Caco-2 (cell line): Measurements from ENCODE around the gene NDUFA8. TPM values are rescaled to one million over a fixed set of nuclear protein-coding genes. Genes with fewer than 3 reads are reported as not detected.
A peak's percentile ranks its signal among the peaks of the same experiment; 100 is the strongest.

Experiments used
- BruUV-seq: library from RNA; stranded (reverse); fragments of 400-500 nt; replicated peaks from 2 replicates; lab custom pipeline; 2021; lab: Mats Ljungman, UMichigan
- CTCF ChIA-PET: fragments of 300-600 bp; sonication (Branson Sonifier 250); formaldehyde crosslinking; loops from one replicate; lab custom pipeline; 2022; ENCODE audit warnings: antibody characterized with exemption; lab: Charles Lee
- POLR2A ChIA-PET: fragments of 300-600 bp; sonication (Branson Sonifier 250); formaldehyde crosslinking; loops from one replicate; lab custom pipeline; 2022; ENCODE audit warnings: antibody characterized with exemption; lab: Charles Lee
- DNase-seq, 2 experiments: peaks; one replicate each; pipeline versions ENCODE4 v3.0.0 to v3.0.0-alpha.2; 2020 to 2022
- H3K27me3 ChIP-seq: replicated peaks from 2 replicates; pipeline ENCODE4 v1.6.0; 2011; ENCODE audit warnings: low read length; ENCODE audit not compliant: control insufficient read depth, insufficient read depth
- H3K36me3 ChIP-seq: 2 replicates; pipeline ENCODE4 v1.5.1; 2011; ENCODE audit warnings: low read length; ENCODE audit not compliant: control insufficient read depth, insufficient read depth
- H3K4me1 ChIP-seq: fragments of 250-450 bp; sonication (Bioruptor Pico); 2 replicates; pipeline ENCODE4 v1.5.1; 2020; ENCODE audit warnings: mild to moderate bottlenecking
- H3K4me3 ChIP-seq: 2 replicates; pipeline ENCODE4 v1.5.1; 2011; ENCODE audit warnings: low read depth, mild to moderate bottlenecking, control low read depth, low read length
- H3K9me3 ChIP-seq: fragments of 250-450 bp; sonication (Bioruptor Pico); 2 replicates; pipeline ENCODE4 v1.5.1; 2020; ENCODE audit warnings: mild to moderate bottlenecking, moderate library complexity
- H3K27ac Mint-ChIP-seq: one replicate; pipeline ENCODE4 v1.8.0; 2022; ENCODE audit warnings: mixed read lengths; ENCODE audit not compliant: unreplicated experiment
- H3K27me3 Mint-ChIP-seq: one replicate; pipeline ENCODE4 v1.8.0; 2022; ENCODE audit warnings: mixed read lengths; ENCODE audit not compliant: insufficient read depth, unreplicated experiment
- H3K36me3 Mint-ChIP-seq: one replicate; pipeline ENCODE4 v1.8.0; 2022; ENCODE audit warnings: mild to moderate bottlenecking, mixed read lengths; ENCODE audit not compliant: insufficient read depth, unreplicated experiment
- H3K4me1 Mint-ChIP-seq: one replicate; pipeline ENCODE4 v1.8.0; 2022; ENCODE audit warnings: low read depth, mixed read lengths; ENCODE audit not compliant: unreplicated experiment
- H3K4me3 Mint-ChIP-seq: one replicate; pipeline ENCODE4 v1.8.0; 2022; ENCODE audit warnings: mild to moderate bottlenecking, moderate library complexity, mixed read lengths; ENCODE audit not compliant: unreplicated experiment
- H3K9me3 Mint-ChIP-seq: one replicate; pipeline ENCODE4 v1.8.0; 2022; ENCODE audit warnings: mixed read lengths; ENCODE audit not compliant: unreplicated experiment
- CTCF ChIP-seq, 2 experiments: fragments of 200-600 bp in 1 of 2; IDR thresholded peaks; 1 replicate in 1 of 2; 2 replicates in 1 of 2; pipeline versions ENCODE4 v1.5.1 to v1.8.0; 2011 to 2022; ENCODE audit warnings: antibody characterized with exemption in 1 of 2, control low read depth in 1 of 2, inconsistent platforms in 1 of 2, low read depth in 1 of 2, low read length in 1 of 2, mild to moderate bottlenecking in 1 of 2, moderate library complexity in 1 of 2; ENCODE audit not compliant: insufficient read depth in 1 of 2, severe bottlenecking in 1 of 2, unreplicated experiment in 1 of 2
- intact Hi-C: fragments of 100-400 bp; cut with micrococcal nuclease; formaldehyde crosslinking; loops from one replicate; pipeline ENCODE4 v1.10.0; 2022; ENCODE audit not compliant: unreplicated experiment
- total RNA-seq: library from RNA; stranded (reverse); gene quantifications from 2 replicates; pipeline ENCODE4 v1.2.3, GENCODE V29; 2022

Gene NDUFA8
- total RNA-seq, 1 experiment from 2014 or later: 58.0 TPM

GRCh38 chr9:122184551-122184950 is 25.0 kb upstream of the NDUFA8 start:
- H3K4me3 ChIP-seq: no peak overlapping the region
- Mint-ChIP-seq H3K27me3 (no peaks in the 10 kb centered on the region), H3K36me3 (no peaks in the 10 kb centered on the region), H3K27ac (no peak overlapping the region), H3K9me3 (no peaks in the 10 kb centered on the region), H3K4me3 (no peak overlapping the region), H3K4me1 (no peaks in the 10 kb centered on the region)
- H3K27me3 ChIP-seq: no peaks in the 10 kb centered on the region
- no peak for TF ChIP-seq CTCF (IDR thresholded peaks at IDR 0.05; ENCODE audit: insufficient read depth in 1 of 2, low read depth in 1 of 2, low read length in 1 of 2, severe bottlenecking in 1 of 2, unreplicated experiment in 1 of 2)
- DNase-seq: no peak
- no TSS peak for BruUV-seq
- ChIA-PET POLR2A (no interaction called here), CTCF (no interaction called here)
- no peaks in the 10 kb centered on the region for H3K9me3 ChIP-seq
- H3K36me3 ChIP-seq: no peaks in the 10 kb centered on the region
- intact Hi-C loops: no loop called here
- peaks cover 19% of the 10 kb centered on the region for H3K4me1 ChIP-seq

GRCh38 chr9:122183501-122183900 is 23.9 kb upstream of the NDUFA8 start:
- H3K4me3 Mint-ChIP-seq: no peak overlapping the region
- Histone ChIP-seq H3K9me3 (no peaks in the 10 kb centered on the region), H3K27me3 (no peaks in the 10 kb centered on the region), H3K4me3 (no peak overlapping the region), H3K4me1 (peaks cover 29% of the 10 kb centered on the region), H3K36me3 (no peaks in the 10 kb centered on the region)
- intact Hi-C loops: no loop called here
- ChIA-PET CTCF (no interaction called here), POLR2A (no interaction called here)
- no peaks in the 10 kb centered on the region for H3K9me3 Mint-ChIP-seq
- H3K36me3 Mint-ChIP-seq: no peaks in the 10 kb centered on the region
- no peaks in the 10 kb centered on the region for H3K27me3 Mint-ChIP-seq
- no peak for TF ChIP-seq CTCF (IDR thresholded peaks at IDR 0.05; ENCODE audit: insufficient read depth in 1 of 2, low read depth in 1 of 2, low read length in 1 of 2, severe bottlenecking in 1 of 2, unreplicated experiment in 1 of 2)
- no peak for DNase-seq
- no TSS peak for BruUV-seq
- peaks cover 9% of the 10 kb centered on the region for H3K4me1 Mint-ChIP-seq
- H3K27ac Mint-ChIP-seq: no peak overlapping the region

GRCh38 chr9:122180633-122181032 is 21.1 kb upstream of the NDUFA8 start:
- intact Hi-C loops: no loop called here
- Histone ChIP-seq H3K4me3 (no peak overlapping the region), H3K9me3 (no peaks in the 10 kb centered on the region), H3K36me3 (no peaks in the 10 kb centered on the region), H3K27me3 (no peaks in the 10 kb centered on the region), H3K4me1 (peaks cover 33% of the 10 kb centered on the region)
- Mint-ChIP-seq H3K27ac (peak overlapping the region; percentile 60), H3K4me3 (no peak overlapping the region), H3K4me1 (peaks cover 9% of the 10 kb centered on the region), H3K27me3 (no peaks in the 10 kb centered on the region), H3K9me3 (no peaks in the 10 kb centered on the region), H3K36me3 (no peaks in the 10 kb centered on the region)
- ChIA-PET POLR2A (no interaction called here), CTCF (interaction anchor here (0.7 kb wide), 2 partner anchors 9 to 893 kb away, joined by 4 to 5 read pairs; no protein-coding TSS in a partner anchor)
- no TSS peak for BruUV-seq
- DNase-seq: no peak
- no peak for TF ChIP-seq CTCF (IDR thresholded peaks at IDR 0.05; ENCODE audit: insufficient read depth in 1 of 2, low read depth in 1 of 2, low read length in 1 of 2, severe bottlenecking in 1 of 2, unreplicated experiment in 1 of 2)
